Urinary bladder (tissue), 4 donors: ENCODE results near the gene ATP2C2. TPM values are rescaled to one million over a fixed set of nuclear protein-coding genes. Genes with fewer than 3 reads are reported as not detected.
"Not testable (repeated sequence)": the region's sequence is repeated elsewhere in the genome, so short reads cannot be mapped to it uniquely, and the experiment has no call there.

Experiments used
- DNase-seq: peaks from one replicate; pipeline ENCODE4 v3.0.0-alpha.2; 2015; ENCODE audit errors: extremely low spot score
- H3K27ac ChIP-seq: one replicate; pipeline ENCODE4 v1.5.1; 2013; ENCODE audit warnings: low read depth, mild to moderate bottlenecking, moderate library complexity
- H3K36me3 ChIP-seq: one replicate; pipeline ENCODE4 v1.6.1; 2013; ENCODE audit warnings: mild to moderate bottlenecking, moderate library complexity; ENCODE audit not compliant: insufficient read depth
- H3K4me1 ChIP-seq: one replicate; pipeline ENCODE4 v1.6.1; 2013; ENCODE audit warnings: mild to moderate bottlenecking, moderate library complexity; ENCODE audit not compliant: insufficient read depth
- H3K4me3 ChIP-seq: one replicate; pipeline ENCODE4 v1.5.1; 2013; ENCODE audit warnings: low read depth, low read length
- WGBS: extraction: QIAGEN DNeasy Blood & Tissue Kit; methylation state at CpG from one replicate; pipeline ENCODE4 v1.1.7; 2013; 5-methylcytosine and 5-hydroxymethylcytosine counted together
- polyA plus RNA-seq: library from polyadenylated mRNA; stranded (reverse); fragments of 200-250 nt; gene quantifications from one replicate; pipeline ENCODE4 v1.2.3, GENCODE V29; 2013
- total RNA-seq: library from RNA; depleted of rRNA; stranded (reverse); fragments of >200 nt; gene quantifications from one replicate; pipeline ENCODE4 v1.2.3, GENCODE V29; 2014
- donor health status: healthy with polysubstance abuse.
- donor health status: healthy.

ATP2C2 gene
- total and polyA plus RNA-seq, 2 donors, result 2.3 to 5.0 TPM

- Histone ChIP-seq H3K36me3 (no peaks in the 10 kb centered on the region), H3K27ac (no peak overlapping the region), H3K4me3 (no peak overlapping the region), H3K4me1 (no peaks in the 10 kb centered on the region)
- DNase-seq, result no peak
- 35% methylated on average over 15 of the region's 15 CpGs for WGBS
Measured at GRCh38 chr16:84438971-84439696, 70.8 kb downstream of the ATP2C2 start.

- no peak for DNase-seq
- Histone ChIP-seq H3K4me1 (no peaks in the 10 kb centered on the region), H3K36me3 (no peaks in the 10 kb centered on the region), H3K4me3 (no peak overlapping the region), H3K27ac (no peak overlapping the region)
- 83% methylated on average over 19 of the region's 19 CpGs for WGBS
Measured at GRCh38 chr16:84442416-84443145, 74.2 kb downstream of the ATP2C2 start.

GRCh38 chr16:84443166-84443802 lies 74.9 kb downstream of the ATP2C2 start:
- Histone ChIP-seq H3K36me3 (no peaks in the 10 kb centered on the region), H3K4me1 (no peaks in the 10 kb centered on the region), H3K4me3 (no peak overlapping the region), H3K27ac (no peak overlapping the region)
- 43% methylated on average over 15 of the region's 15 CpGs for WGBS
- DNase-seq, result no peak

- H3K36me3 ChIP-seq, result no peaks in the 10 kb centered on the region
- H3K4me1 ChIP-seq, result no peaks in the 10 kb centered on the region
- H3K27ac ChIP-seq, result no peak overlapping the region
- WGBS, result 80% methylated on average over 8 of the region's 8 CpGs
- H3K4me3 ChIP-seq, result no peak overlapping the region
- DNase-seq, result no peak
Measured at GRCh38 chr16:84444476-84444875, 76.1 kb downstream of the ATP2C2 start.

- Histone ChIP-seq H3K4me1 (no peaks in the 10 kb centered on the region), H3K27ac (no peak overlapping the region), H3K4me3 (no peak overlapping the region), H3K36me3 (no peaks in the 10 kb centered on the region)
- 72% methylated on average over 4 of the region's 4 CpGs for WGBS
- DNase-seq, result no peak
Measured at GRCh38 chr16:84446084-84446483, 77.7 kb downstream of the ATP2C2 start.

GRCh38 chr16:84446596-84447392 lies 78.5 kb downstream of the ATP2C2 start:
- H3K36me3 ChIP-seq, result no peaks in the 10 kb centered on the region
- 80% methylated on average over 14 of the region's 14 CpGs for WGBS

GRCh38 chr16:84448444-84448843 lies 80.1 kb downstream of the ATP2C2 start:
- WGBS, result 91% methylated on average over 10 of the region's 10 CpGs
- DNase-seq, result no peak

More at GRCh38 chr16:84446596-84447392, 78.5 kb downstream of the ATP2C2 start:
- H3K4me1 ChIP-seq, result no peaks in the 10 kb centered on the region
- H3K27ac ChIP-seq, result no peak overlapping the region
- DNase-seq, result no peak
- H3K4me3 ChIP-seq, result no peak overlapping the region

GRCh38 chr16:84449156-84450140 lies 81.1 kb downstream of the ATP2C2 start:
- H3K4me1 ChIP-seq, result no peaks in the 10 kb centered on the region
- no peak for DNase-seq
- H3K4me3 ChIP-seq, result no peak overlapping the region
- no peak overlapping the region for H3K27ac ChIP-seq
- H3K36me3 ChIP-seq, result no peaks in the 10 kb centered on the region
- 85% methylated on average over 38 of the region's 38 CpGs for WGBS

More at GRCh38 chr16:84448444-84448843, 80.1 kb downstream of the ATP2C2 start:
- Histone ChIP-seq H3K4me3 (no peak overlapping the region), H3K4me1 (no peaks in the 10 kb centered on the region), H3K36me3 (no peaks in the 10 kb centered on the region), H3K27ac (no peak overlapping the region)

GRCh38 chr16:84450176-84450865 lies 82.0 kb downstream of the ATP2C2 start:
- Histone ChIP-seq H3K36me3 (no peaks in the 10 kb centered on the region), H3K4me3 (no peak overlapping the region), H3K27ac (no peak overlapping the region), H3K4me1 (no peaks in the 10 kb centered on the region)
- 84% methylated on average over 11 of the region's 11 CpGs for WGBS
- no peak for DNase-seq

GRCh38 chr16:84451010-84451676 lies 82.8 kb downstream of the ATP2C2 start:
- DNase-seq, H3K36me3 ChIP-seq, H3K27ac ChIP-seq, H3K4me1 ChIP-seq, H3K4me3 ChIP-seq: not testable (repeated sequence)
- 85% methylated on average over 9 of the region's 9 CpGs for WGBS

GRCh38 chr16:84451781-84452180 lies 83.4 kb downstream of the ATP2C2 start:
- H3K4me1 ChIP-seq, result no peaks in the 10 kb centered on the region
- no peak overlapping the region for H3K4me3 ChIP-seq
- DNase-seq, result no peak
- 79% methylated on average over 17 of the region's 17 CpGs for WGBS
- no peaks in the 10 kb centered on the region for H3K36me3 ChIP-seq
- H3K27ac ChIP-seq, result no peak overlapping the region
